Neural cell (in vitro differentiated cells): ENCODE results near the gene NFYC. TPM values are rescaled to one million over a fixed set of nuclear protein-coding genes. Genes with fewer than 3 reads are reported as not detected.
A peak's percentile ranks its signal among the peaks of the same experiment; 100 is the strongest.

Source experiments
- H2AFZ ChIP-seq: fragments of 200-600, 300-800 bp; sonication (generic), shearing (Covaris generic); 2 replicates; pipeline ENCODE4 v1.6.0; 2014; ENCODE audit warnings: low read depth, mild to moderate bottlenecking, antibody characterized with exemption, low read length, moderate library complexity
- H3F3A ChIP-seq: fragments of 200-600 bp; shearing (Covaris generic); 2 replicates; pipeline ENCODE4 v1.6.1; 2016; ENCODE audit warnings: mild to moderate bottlenecking, moderate library complexity, mixed read lengths, antibody characterized with exemption, low read length; ENCODE audit not compliant: insufficient read depth, poor library complexity, severe bottlenecking
- H3K27ac ChIP-seq: fragments of 200-600, 300-800 bp; sonication (generic), shearing (Covaris generic); 2 replicates; pipeline ENCODE4 v1.5.1; 2014; ENCODE audit warnings: mild to moderate bottlenecking, low read length, moderate library complexity
- H3K27me3 ChIP-seq: fragments of 300-800, 200-600 bp; sonication (generic), shearing (Covaris generic); 2 replicates; pipeline ENCODE4 v1.6.0; 2014; ENCODE audit warnings: mild to moderate bottlenecking, low read depth, low read length, moderate library complexity; ENCODE audit not compliant: insufficient read depth
- H3K36me3 ChIP-seq: fragments of 300-800, 200-600 bp; sonication (generic), shearing (Covaris generic); 2 replicates; pipeline ENCODE4 v1.5.1; 2014; ENCODE audit warnings: mild to moderate bottlenecking, antibody characterized with exemption, low read length, moderate library complexity; ENCODE audit not compliant: insufficient read depth
- H3K4me2 ChIP-seq: fragments of 300-800, 200-600 bp; sonication (generic), shearing (Covaris generic); 2 replicates; pipeline ENCODE4 v1.6.0; 2014; ENCODE audit warnings: mild to moderate bottlenecking, low read length
- H3K4me3 ChIP-seq: fragments of 300-800, 200-600 bp; sonication (generic), shearing (Covaris generic); 2 replicates; pipeline ENCODE4 v1.5.1; 2014; ENCODE audit warnings: mild to moderate bottlenecking, low read length, moderate library complexity
- H3K79me2 ChIP-seq: fragments of 200-600 bp; shearing (Covaris generic); replicated peaks from 2 replicates; pipeline ENCODE4 v1.6.0; 2014; ENCODE audit warnings: mild to moderate bottlenecking, low read length, moderate library complexity; ENCODE audit not compliant: insufficient read depth
- H3K9ac ChIP-seq: fragments of 300-800, 200-600 bp; sonication (generic), shearing (Covaris generic); 2 replicates; pipeline ENCODE4 v1.6.1; 2016; ENCODE audit warnings: mild to moderate bottlenecking, low read length, mixed read lengths
- H3K9me2 ChIP-seq: fragments of 200-600 bp; shearing (Covaris generic); 2 replicates; pipeline ENCODE4 v1.6.1; 2016; ENCODE audit warnings: mild to moderate bottlenecking, low read length, mixed read lengths; ENCODE audit not compliant: insufficient read depth
- H3K9me3 ChIP-seq: fragments of 200-600, 300-800 bp; sonication (generic), shearing (Covaris generic); 2 replicates; pipeline ENCODE4 v1.6.1; 2016; ENCODE audit warnings: mild to moderate bottlenecking, mixed run types, low read length, moderate library complexity, mixed read lengths
- H4K20me1 ChIP-seq: fragments of 200-600 bp; shearing (Covaris generic); 2 replicates; pipeline ENCODE4 v1.6.1; 2016; ENCODE audit warnings: mild to moderate bottlenecking, mixed run types; ENCODE audit not compliant: insufficient read depth
- CTCF ChIP-seq: fragments of 450-650 bp; IDR thresholded peaks from 2 replicates; pipeline ENCODE4 v1.5.1; 2014; ENCODE audit warnings: antibody characterized with exemption, mild to moderate bottlenecking, moderate library complexity; ENCODE audit not compliant: poor library complexity, severe bottlenecking
- EP300 ChIP-seq: fragments of 450-650 bp; conservative IDR thresholded peaks from 2 replicates; pipeline ENCODE4 v1.6.1; 2014; ENCODE audit warnings: antibody characterized with exemption, mild to moderate bottlenecking, moderate library complexity; ENCODE audit not compliant: poor library complexity, severe bottlenecking
- EZH2 ChIP-seq: fragments of 200-600, 300-800 bp; shearing (Covaris generic), sonication (generic); IDR thresholded peaks from 2 replicates; pipeline ENCODE4 v1.6.1; 2014; ENCODE audit warnings: antibody characterized with exemption, low read length, borderline replicate concordance, mild to moderate bottlenecking; ENCODE audit not compliant: insufficient read depth, poor library complexity, severe bottlenecking
- MXI1 ChIP-seq: fragments of 450-650 bp; conservative IDR thresholded peaks from 2 replicates; pipeline ENCODE4 v1.6.1; 2014; ENCODE audit warnings: antibody characterized with exemption, mild to moderate bottlenecking; ENCODE audit not compliant: poor library complexity, severe bottlenecking
- POLR2AphosphoS5 ChIP-seq: IDR thresholded peaks from 2 replicates; pipeline ENCODE4 v1.6.1; 2012
- RAD21 ChIP-seq: fragments of 450-650 bp; conservative IDR thresholded peaks from 2 replicates; pipeline ENCODE4 v1.6.1; 2014; ENCODE audit warnings: antibody characterized with exemption, mild to moderate bottlenecking, moderate library complexity
- REST ChIP-seq: IDR thresholded peaks from 2 replicates; pipeline ENCODE4 v1.6.1; 2012; ENCODE audit warnings: borderline replicate concordance
- SMC3 ChIP-seq: fragments of 450-650 bp; conservative IDR thresholded peaks from 2 replicates; pipeline ENCODE4 v1.6.1; 2014; ENCODE audit warnings: antibody characterized with exemption, mild to moderate bottlenecking, moderate library complexity; ENCODE audit not compliant: poor library complexity
- TAF1 ChIP-seq: IDR thresholded peaks from 2 replicates; pipeline ENCODE4 v1.6.1; 2012; ENCODE audit warnings: low read depth
- polyA plus RNA-seq: library from polyadenylated mRNA; depleted of rRNA; stranded (reverse); fragments of >200 nt; gene quantifications from 2 replicates; pipeline ENCODE4 v1.2.3, GENCODE V29; 2014

Gene NFYC
- polyA plus RNA-seq, 1 donor from 2014 or later, result 66.0 TPM

GRCh38 chr1:40758578-40759343 lies 67.3 kb downstream of the NFYC start:
- Histone ChIP-seq H3K9me3 (no peaks in the 10 kb centered on the region), H3K27ac (no peak overlapping the region), H3K27me3 (no peaks in the 10 kb centered on the region), H3K9me2 (no peaks in the 10 kb centered on the region), H3K36me3 (peaks cover 19% of the 10 kb centered on the region), H4K20me1 (peaks cover 3% of the 10 kb centered on the region), H3F3A (no peaks in the 10 kb centered on the region), H3K9ac (no peak overlapping the region), H3K4me2 (no peak overlapping the region), H3K4me3 (no peak overlapping the region), H2AFZ (no peak overlapping the region), H3K79me2 (no peaks in the 10 kb centered on the region)
- TF ChIP-seq TAF1, result no peak
- no peak for TF ChIP-seq MXI1
- TF ChIP-seq CTCF, result no peak
- no peak for TF ChIP-seq EZH2
- no peak for TF ChIP-seq RAD21
- no peak for TF ChIP-seq EP300
- no peak for TF ChIP-seq REST
- TF ChIP-seq POLR2AphosphoS5, result no peak
- TF ChIP-seq SMC3, result no peak

- Histone ChIP-seq H3K4me3 (peak overlapping the region; percentile 23), H3K4me2 (no peak overlapping the region), H3K9ac (no peak overlapping the region), H4K20me1 (peaks cover 3% of the 10 kb centered on the region), H3K9me2 (no peaks in the 10 kb centered on the region), H3K9me3 (no peaks in the 10 kb centered on the region), H2AFZ (no peak overlapping the region), H3K27ac (no peak overlapping the region), H3F3A (no peaks in the 10 kb centered on the region), H3K79me2 (no peaks in the 10 kb centered on the region), H3K36me3 (peaks cover 12% of the 10 kb centered on the region), H3K27me3 (no peaks in the 10 kb centered on the region)
- TF ChIP-seq SMC3 (no peak), EP300 (peak; percentile 92), EZH2 (no peak), POLR2AphosphoS5 (peak; percentile 78)
Observed at GRCh38 chr1:40760984-40761383, 69.5 kb downstream of the NFYC start.
